Measurements from ENCODE around the gene GPR62.
A peak's percentile ranks its signal among the peaks of the same experiment; 100 is the strongest.

Gene GPR62

DNA sequence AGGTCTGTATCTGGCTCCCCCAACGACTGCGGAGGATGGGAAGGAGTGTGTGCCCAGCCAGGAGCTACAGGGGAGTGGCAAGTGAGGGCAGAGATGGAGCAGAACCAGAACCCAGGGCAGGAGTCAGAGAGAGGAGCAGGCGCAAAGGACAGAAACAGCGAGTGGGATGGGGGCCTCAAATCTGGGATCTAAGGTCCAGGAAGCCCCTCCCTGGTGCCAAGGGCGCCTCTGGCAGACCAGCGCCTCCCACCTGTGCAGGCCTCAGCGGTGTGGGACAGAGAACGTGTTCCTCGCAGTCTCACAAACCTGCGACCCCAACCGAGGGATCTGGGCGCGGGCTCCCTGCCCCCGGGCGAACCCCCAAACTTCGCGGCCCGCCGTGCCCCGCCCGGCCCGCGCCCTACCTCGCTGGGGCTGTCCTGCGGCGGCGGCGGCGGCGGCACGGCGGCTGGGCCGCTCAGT is 11.8 kb downstream of the GPR62 start:
- Histone ChIP-seq H3K27me3 (ENCODE audit: insufficient read depth, low read length) (no peaks in the 10 kb centered on the region), H3K4me1 (ENCODE audit: control insufficient read depth, insufficient read depth, low read length, unreplicated experiment) (peaks cover 15% of the 10 kb centered on the region), H2AFZ (ENCODE audit: low read length, unreplicated experiment) (no peak overlapping the region), H3K36me3 (ENCODE audit: insufficient read depth, low read length) (no peaks in the 10 kb centered on the region), H3K4me3 (ENCODE audit: low read depth, low read length) (peak overlapping the region; percentile 82), H3K27ac (ENCODE audit: low read depth, low read length) (no peak overlapping the region), H3K79me2 (ENCODE audit: control insufficient read depth, insufficient read depth, low read length, unreplicated experiment) (peaks cover 23% of the 10 kb centered on the region)

DNA sequence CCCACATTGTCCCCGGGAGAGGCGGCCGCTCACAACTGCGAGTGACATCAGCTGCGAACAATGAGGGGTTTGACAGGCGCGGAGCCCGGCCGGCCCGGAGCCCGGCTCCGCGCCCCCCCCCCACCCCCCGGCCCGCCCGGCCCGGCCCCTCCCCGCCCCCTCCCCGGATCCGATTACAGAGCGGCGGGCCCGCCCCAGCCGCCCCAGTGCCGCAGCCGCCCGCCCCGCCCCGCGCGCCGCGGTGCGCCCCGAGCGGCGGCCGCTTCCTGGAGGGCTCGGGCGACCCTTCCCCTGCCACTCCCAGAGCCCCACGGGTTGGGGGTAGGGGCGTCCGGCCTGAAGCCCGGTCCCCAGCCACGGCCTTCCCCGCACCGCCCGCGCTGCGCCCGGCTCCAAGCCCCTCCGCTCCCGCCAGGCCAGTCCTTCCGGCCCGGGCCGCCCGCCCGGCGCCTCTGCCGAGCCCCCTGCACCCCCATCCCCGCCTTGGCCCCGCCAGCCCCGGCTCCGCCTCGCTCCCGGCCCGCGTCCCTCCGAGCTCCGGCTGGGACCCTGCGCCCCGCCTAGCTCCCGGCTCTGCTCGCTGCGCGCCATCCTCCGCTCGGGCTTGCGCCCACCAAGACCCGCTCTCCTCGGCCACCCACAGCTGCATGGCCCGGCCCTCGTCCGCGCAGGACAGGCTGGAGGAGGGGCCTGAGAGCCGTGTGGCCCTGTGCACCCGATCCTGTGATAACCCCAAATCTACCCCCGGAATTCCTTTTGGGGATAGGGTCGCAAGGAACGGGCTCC is 12.4 kb downstream of the GPR62 start, which contains the start of gene PCBP4:
PCBP4 (minus strand) TSS at position 71 of the 786 bp plus-strand sequence. CDS start 6,214 bp downstream, outside the sequence.
- no peaks in the 10 kb centered on the region for H3K27me3 ChIP-seq (ENCODE audit: insufficient read depth, low read length)
- H3K36me3 ChIP-seq (ENCODE audit: insufficient read depth, low read length) = no peaks in the 10 kb centered on the region
- peak within 1 kb of the TSS; percentile 22 for H2AFZ ChIP-seq (ENCODE audit: low read length, unreplicated experiment)
- H3K4me3 ChIP-seq (ENCODE audit: low read depth, low read length) = peak within 1 kb of the TSS; percentile 86
- H3K4me1 ChIP-seq (ENCODE audit: control insufficient read depth, insufficient read depth, low read length, unreplicated experiment) = peaks cover 15% of the 10 kb centered on the region
- H3K79me2 ChIP-seq (ENCODE audit: control insufficient read depth, insufficient read depth, low read length, unreplicated experiment) = peaks cover 23% of the 10 kb centered on the region
- peak within 1 kb of the TSS; percentile 33; the same call in 1 of the 2 replicates for H3K27ac ChIP-seq (ENCODE audit: low read depth, low read length)

DNA sequence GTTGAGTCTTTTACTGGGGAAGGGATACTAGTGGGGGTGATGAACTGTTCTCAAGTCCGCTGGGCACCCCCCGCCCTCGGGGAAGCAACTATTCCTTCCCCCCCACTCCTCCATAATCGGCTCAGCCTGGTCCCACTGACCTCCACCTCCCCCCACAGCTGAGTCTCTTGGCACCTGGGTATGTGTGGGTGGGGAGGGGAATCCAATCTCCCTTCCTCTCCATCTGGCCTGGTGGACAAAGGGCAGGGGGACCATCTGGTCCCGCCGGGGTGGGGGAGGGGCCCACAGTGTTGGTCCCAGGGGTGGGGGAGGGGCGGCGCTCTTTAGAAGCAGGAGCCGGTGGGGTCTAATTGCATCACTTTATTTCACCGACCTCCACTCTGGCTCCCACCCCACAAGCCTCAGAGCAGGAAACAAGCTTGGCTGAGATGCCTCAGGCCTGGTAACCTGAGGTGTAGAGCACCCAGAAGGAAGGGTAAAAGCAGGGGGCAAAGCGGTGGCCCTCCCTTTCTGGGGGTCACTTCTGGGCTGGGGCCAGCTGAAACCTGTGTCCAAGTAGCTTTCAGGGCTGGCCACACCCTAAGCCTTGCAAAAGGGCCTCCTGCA is 13.1 kb downstream of the GPR62 start:
- H2AFZ ChIP-seq (ENCODE audit: low read length, unreplicated experiment) = peak overlapping the region; percentile 22
- H3K79me2 ChIP-seq (ENCODE audit: control insufficient read depth, insufficient read depth, low read length, unreplicated experiment) = peaks cover 24% of the 10 kb centered on the region
- H3K4me1 ChIP-seq (ENCODE audit: control insufficient read depth, insufficient read depth, low read length, unreplicated experiment) = peaks cover 15% of the 10 kb centered on the region

DNA sequence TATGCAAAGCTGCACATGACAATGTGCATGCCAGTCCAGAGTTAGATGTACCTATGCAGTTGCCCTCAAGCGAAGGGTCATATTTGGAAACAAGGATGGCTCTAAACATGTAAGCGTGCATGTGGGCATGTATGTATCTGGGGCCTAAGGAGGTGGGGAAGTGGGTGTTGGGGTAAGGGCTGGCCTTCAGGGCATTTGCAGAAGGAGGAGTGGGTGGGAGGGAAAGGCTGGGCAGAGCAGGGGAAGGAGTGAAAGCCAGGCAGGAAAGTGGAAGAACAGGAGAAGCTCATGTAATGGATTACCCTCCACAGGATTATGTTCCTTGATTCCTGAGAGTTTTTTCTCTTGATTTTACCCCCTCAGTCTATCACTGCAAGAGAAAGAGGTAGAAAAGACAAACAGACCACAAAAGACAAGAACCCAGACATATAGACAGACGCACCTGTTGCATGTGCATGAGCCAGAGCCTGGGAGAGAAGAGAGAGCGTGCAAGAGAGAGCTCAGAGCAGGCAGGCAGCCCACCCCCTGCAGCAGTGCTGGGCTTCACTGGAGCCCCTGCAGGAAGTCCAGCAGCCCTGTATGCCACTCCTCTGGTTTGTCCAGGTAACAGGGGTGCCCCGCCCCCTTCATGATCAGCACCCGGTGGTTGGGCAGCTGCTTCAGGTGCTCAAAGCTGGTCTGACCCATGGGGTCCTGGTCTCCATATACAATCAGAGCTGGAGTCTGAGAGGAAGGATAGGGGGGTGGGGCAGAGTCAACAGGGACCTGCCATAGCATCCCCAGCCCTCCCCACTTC is 13.9 kb downstream of the GPR62 start:
- no peaks in the 10 kb centered on the region for H3K36me3 ChIP-seq (ENCODE audit: insufficient read depth, low read length)
- H3K4me3 ChIP-seq (ENCODE audit: low read depth, low read length) = peak overlapping the region; percentile 86; the same call in 1 of the 2 replicates
- no peak overlapping the region for H3K27ac ChIP-seq (ENCODE audit: low read depth, low read length)
- no peak overlapping the region for H2AFZ ChIP-seq (ENCODE audit: low read length, unreplicated experiment)
- H3K4me1 ChIP-seq (ENCODE audit: control insufficient read depth, insufficient read depth, low read length, unreplicated experiment) = peaks cover 16% of the 10 kb centered on the region
- H3K79me2 ChIP-seq (ENCODE audit: control insufficient read depth, insufficient read depth, low read length, unreplicated experiment) = peaks cover 28% of the 10 kb centered on the region
- no peaks in the 10 kb centered on the region for H3K27me3 ChIP-seq (ENCODE audit: insufficient read depth, low read length)

More for the DNA sequence above, 13.1 kb downstream of the GPR62 start:
- H3K4me3 ChIP-seq (ENCODE audit: low read depth, low read length) = peak overlapping the region; percentile 86
- H3K27me3 ChIP-seq (ENCODE audit: insufficient read depth, low read length) = no peaks in the 10 kb centered on the region
- H3K27ac ChIP-seq (ENCODE audit: low read depth, low read length) = peak overlapping the region; percentile 33; the same call in 1 of the 2 replicates
- no peaks in the 10 kb centered on the region for H3K36me3 ChIP-seq (ENCODE audit: insufficient read depth, low read length)

DNA sequence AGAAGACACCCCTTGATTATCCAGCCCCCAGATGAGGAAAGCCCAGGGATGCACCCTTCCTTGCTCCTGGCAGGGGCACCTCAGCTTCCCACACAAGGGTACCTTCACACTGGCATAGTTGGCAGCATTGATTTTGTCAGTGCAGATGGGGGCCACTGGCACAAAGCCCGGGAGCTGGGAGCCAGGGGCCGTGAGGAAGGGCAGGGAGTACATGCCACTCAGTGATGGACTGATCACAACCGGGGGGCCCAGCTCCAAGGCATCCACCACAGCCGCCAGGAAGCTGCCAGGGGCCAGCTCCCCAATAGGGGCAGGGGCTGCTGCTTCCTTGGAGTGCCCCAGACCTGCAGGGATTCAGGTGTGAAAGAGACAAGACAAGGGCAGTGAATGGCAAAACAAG is 14.7 kb downstream of the GPR62 start:
- peaks cover 23% of the 10 kb centered on the region for H3K4me1 ChIP-seq (ENCODE audit: control insufficient read depth, insufficient read depth, low read length, unreplicated experiment)
- H2AFZ ChIP-seq (ENCODE audit: low read length, unreplicated experiment) = no peak overlapping the region
- no peaks in the 10 kb centered on the region for H3K27me3 ChIP-seq (ENCODE audit: insufficient read depth, low read length)
- peaks cover 24% of the 10 kb centered on the region for H3K79me2 ChIP-seq (ENCODE audit: control insufficient read depth, insufficient read depth, low read length, unreplicated experiment)
- H3K27ac ChIP-seq (ENCODE audit: low read depth, low read length) = no peak overlapping the region
- no peaks in the 10 kb centered on the region for H3K36me3 ChIP-seq (ENCODE audit: insufficient read depth, low read length)
- no peak overlapping the region for H3K4me3 ChIP-seq (ENCODE audit: low read depth, low read length)

DNA sequence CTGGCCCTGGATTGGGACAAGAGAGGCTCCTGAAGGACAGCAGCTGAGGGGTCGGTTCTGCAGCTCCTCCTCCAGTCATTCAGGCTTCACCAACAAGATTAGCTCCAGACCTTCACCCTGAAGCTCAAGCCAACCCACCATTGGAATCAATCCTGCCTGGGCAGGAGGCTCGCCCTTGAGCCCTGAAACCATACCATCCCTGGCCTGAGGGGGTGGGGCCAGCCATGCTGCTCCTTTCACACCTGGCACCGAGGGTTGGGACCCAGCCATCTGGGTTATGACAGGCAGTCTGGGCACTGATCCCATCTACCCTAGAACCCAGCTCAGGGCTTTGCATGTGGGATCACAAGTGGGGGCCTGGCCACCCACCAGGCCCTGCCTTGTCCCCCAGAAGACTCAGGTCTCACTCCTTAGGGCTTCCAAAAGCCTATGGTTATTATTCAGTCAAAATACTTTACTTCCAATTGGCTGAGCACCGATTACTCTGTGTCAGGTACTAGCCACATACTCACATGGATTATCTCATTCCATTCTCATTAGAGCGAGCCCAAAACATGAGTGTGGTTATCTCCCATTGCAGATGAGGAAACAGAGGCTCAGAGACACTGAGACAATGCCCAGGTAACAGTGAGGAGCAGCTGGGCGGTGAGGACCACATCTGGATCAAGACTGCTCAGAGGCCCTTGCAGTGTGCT is 15.6 kb downstream of the GPR62 start:
- Histone ChIP-seq H3K4me3 (ENCODE audit: low read depth, low read length) (no peak overlapping the region), H3K27me3 (ENCODE audit: insufficient read depth, low read length) (no peaks in the 10 kb centered on the region), H3K4me1 (ENCODE audit: control insufficient read depth, insufficient read depth, low read length, unreplicated experiment) (peaks cover 27% of the 10 kb centered on the region), H3K36me3 (ENCODE audit: insufficient read depth, low read length) (no peaks in the 10 kb centered on the region), H2AFZ (ENCODE audit: low read length, unreplicated experiment) (no peak overlapping the region), H3K79me2 (ENCODE audit: control insufficient read depth, insufficient read depth, low read length, unreplicated experiment) (peaks cover 19% of the 10 kb centered on the region), H3K27ac (ENCODE audit: low read depth, low read length) (no peak overlapping the region)

DNA sequence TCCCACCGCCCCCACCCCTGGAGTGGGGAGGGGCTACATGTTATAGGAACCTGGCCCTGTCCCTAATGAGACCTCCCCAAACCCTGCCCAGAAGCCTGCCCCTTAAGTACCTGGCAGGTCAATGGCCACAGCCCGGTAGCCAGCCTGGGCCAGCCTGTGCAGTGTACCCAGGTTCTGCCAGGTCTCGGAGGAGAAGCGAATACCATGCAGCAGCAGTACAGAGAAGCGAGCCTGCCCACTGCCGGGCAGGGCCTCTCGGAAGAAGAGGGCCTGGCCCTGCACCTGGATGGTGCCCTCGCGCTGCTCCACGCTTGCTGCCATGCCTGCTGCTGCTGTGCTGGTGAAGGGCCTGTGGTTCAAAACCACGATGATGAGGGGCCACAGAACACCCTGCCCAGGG is 16.2 kb downstream of the GPR62 start:
- Histone ChIP-seq H3K4me3 (ENCODE audit: low read depth, low read length) (no peak overlapping the region), H3K36me3 (ENCODE audit: insufficient read depth, low read length) (no peaks in the 10 kb centered on the region), H3K27me3 (ENCODE audit: insufficient read depth, low read length) (no peaks in the 10 kb centered on the region), H3K79me2 (ENCODE audit: control insufficient read depth, insufficient read depth, low read length, unreplicated experiment) (peaks cover 13% of the 10 kb centered on the region), H3K27ac (ENCODE audit: low read depth, low read length) (no peak overlapping the region), H2AFZ (ENCODE audit: low read length, unreplicated experiment) (no peak overlapping the region), H3K4me1 (ENCODE audit: control insufficient read depth, insufficient read depth, low read length, unreplicated experiment) (peaks cover 25% of the 10 kb centered on the region)

DNA sequence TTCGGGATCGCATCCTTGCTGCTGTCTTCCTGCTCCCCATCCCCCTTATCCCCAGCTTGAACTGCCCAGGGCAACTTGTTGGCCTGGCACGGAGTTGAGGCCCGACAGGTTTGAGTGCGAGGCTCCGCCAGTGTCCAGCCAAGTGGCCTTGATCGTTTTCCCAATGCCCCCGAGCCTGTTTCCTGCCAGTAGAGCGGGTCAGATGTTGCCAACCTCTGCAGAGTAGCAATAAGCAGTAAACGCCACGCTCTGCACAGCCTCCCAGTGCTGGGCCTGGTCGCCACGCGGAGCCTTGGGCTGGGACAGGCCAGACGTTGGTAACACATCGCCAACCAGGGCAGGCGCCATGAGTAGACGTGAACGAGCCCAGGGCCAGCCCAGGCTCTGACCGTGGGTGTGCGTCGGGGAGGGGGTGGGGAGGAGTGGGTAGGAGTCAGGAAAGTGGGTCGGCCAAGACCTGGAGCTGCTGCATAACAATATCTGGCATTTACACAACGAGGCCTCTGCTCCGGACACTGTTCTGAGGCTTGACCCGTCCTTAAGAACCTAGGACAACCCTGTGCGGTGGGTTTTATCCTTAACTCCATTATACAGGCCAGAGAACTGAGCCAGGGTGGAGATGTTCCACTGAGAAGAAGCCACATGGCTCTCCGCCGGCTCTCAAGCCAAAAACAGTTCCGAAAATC is 19.2 kb downstream of the GPR62 start:
- Histone ChIP-seq H3K27ac (ENCODE audit: low read depth, low read length) (no peak overlapping the region; the same call in 1 of the 2 replicates), H3K4me3 (ENCODE audit: low read depth, low read length) (peak overlapping the region; percentile 93), H3K36me3 (ENCODE audit: insufficient read depth, low read length) (no peaks in the 10 kb centered on the region), H3K4me1 (ENCODE audit: control insufficient read depth, insufficient read depth, low read length, unreplicated experiment) (peaks cover 18% of the 10 kb centered on the region), H3K27me3 (ENCODE audit: insufficient read depth, low read length) (no peaks in the 10 kb centered on the region), H2AFZ (ENCODE audit: low read length, unreplicated experiment) (peak overlapping the region; percentile 68), H3K79me2 (ENCODE audit: control insufficient read depth, insufficient read depth, low read length, unreplicated experiment) (peaks cover 6% of the 10 kb centered on the region)

DNA sequence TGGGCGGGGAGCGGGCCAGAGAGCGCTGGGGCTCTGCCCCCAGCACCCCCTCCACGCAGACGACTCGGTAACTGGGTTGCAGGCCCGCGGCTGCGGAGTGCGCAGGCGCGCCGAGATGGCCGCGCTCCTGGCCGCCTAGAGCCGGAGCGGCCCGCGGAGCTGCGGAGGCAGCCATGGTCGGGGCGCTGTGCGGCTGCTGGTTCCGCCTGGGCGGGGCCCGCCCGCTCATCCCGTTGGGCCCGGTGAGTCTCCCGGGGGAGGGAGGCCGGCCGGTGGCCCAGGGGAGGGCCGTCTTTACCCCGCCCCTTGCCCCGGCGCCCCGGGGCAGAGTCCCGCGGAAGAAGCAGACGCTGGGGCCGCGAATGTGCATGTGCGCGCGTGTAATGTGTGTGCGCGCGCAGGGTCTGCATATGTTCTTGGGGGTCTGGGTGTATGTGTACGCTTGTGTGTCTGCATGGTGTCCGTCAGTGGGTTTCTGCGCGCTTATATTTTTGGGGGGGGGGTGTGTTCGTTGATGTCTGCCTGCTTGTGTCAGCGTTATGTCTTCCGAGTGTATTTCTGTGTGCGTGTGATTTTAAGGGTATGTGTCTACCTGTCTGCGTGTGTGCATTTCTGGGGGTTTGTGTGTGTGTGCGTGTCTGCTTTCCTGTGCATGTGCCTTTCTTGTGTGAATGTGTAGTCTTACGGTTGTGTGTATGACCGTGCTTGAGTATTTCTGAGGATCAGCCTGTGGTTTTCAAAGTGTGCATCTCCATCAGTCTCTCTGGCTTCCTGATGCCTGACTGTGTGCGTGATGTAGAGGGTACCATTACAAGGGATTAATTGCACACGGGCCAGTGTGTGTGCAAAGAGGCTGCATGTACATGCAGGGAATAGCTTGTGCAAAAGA is 20.0 kb downstream of the GPR62 start, which contains the start of gene ABHD14A:
ABHD14A (plus strand) TSS at position 102 of the 889 bp plus-strand sequence; CDS start at position 174, 72 bp downstream.
- Histone ChIP-seq H3K36me3 (ENCODE audit: insufficient read depth, low read length) (no peaks in the 10 kb centered on the region), H2AFZ (ENCODE audit: low read length, unreplicated experiment) (peak within 1 kb of the TSS; percentile 68), H3K27me3 (ENCODE audit: insufficient read depth, low read length) (no peaks in the 10 kb centered on the region), H3K27ac (ENCODE audit: low read depth, low read length) (no peak within 1 kb of the TSS; the same call in 1 of the 2 replicates), H3K79me2 (ENCODE audit: control insufficient read depth, insufficient read depth, low read length, unreplicated experiment) (peaks cover 6% of the 10 kb centered on the region), H3K4me1 (ENCODE audit: control insufficient read depth, insufficient read depth, low read length, unreplicated experiment) (peaks cover 18% of the 10 kb centered on the region), H3K4me3 (ENCODE audit: low read depth, low read length) (peak within 1 kb of the TSS; percentile 93)

Data from ACC112 (cell line).